ENCODE measurements around the gene SPAG7. TPM values are rescaled to one million over a fixed set of nuclear protein-coding genes. Genes with fewer than 3 reads are reported as not detected.

The SPAG7 gene
- total RNA-seq, 2 experiments from 2014 or later: 60.6 to 65.8 TPM

Small RNAs within 50 kb of the gene (microRNA-seq; reads per million reads assigned to microRNA genes)
- gene MIR6864 (ENCODE audit: borderline microRNAs expressed, borderline number of aligned reads, borderline replicate concordance) (2.0 reads per million), gene MIR6865 (ENCODE audit: borderline microRNAs expressed, borderline number of aligned reads, borderline replicate concordance) (not detected)

Other genes with a start within 250 kb of the SPAG7 start
- 10 to 100 TPM; 20.4 to 21.8 TPM for gene MED11, start 236.4 kb downstream of the SPAG7 start, total RNA-seq
- gene ZMYND15, start 228.0 kb downstream of the SPAG7 start, total RNA-seq: under 1 TPM; 0.10 to 0.24 TPM
- 1 to 10 TPM; 3.1 to 3.4 TPM for gene CXCL16, start 227.9 kb downstream of the SPAG7 start, total RNA-seq
- not detected for gene TM4SF5, start 195.9 kb downstream of the SPAG7 start, total RNA-seq
- not detected for gene VMO1, start 181.5 kb downstream of the SPAG7 start, total RNA-seq
- not detected for gene GLTPD2, start 178.9 kb downstream of the SPAG7 start, total RNA-seq
- gene PSMB6, start 171.7 kb downstream of the SPAG7 start, total RNA-seq: 100 to 1,000 TPM; 165 to 177 TPM
- gene PLD2, start 160.7 kb downstream of the SPAG7 start, total RNA-seq: 10 to 100 TPM; 15.8 to 19.3 TPM
- gene MINK1, start 134.5 kb downstream of the SPAG7 start, total RNA-seq: 10 to 100 TPM; 67.5 to 79.3 TPM
- gene C17orf107, start 68.3 kb downstream of the SPAG7 start, total RNA-seq: 1 to 10 TPM; 2.3 to 2.5 TPM
- gene CHRNE, start 64.7 kb downstream of the SPAG7 start, total RNA-seq: under 1 TPM; 0.45 to 0.56 TPM
- gene GP1BA, start 35.5 kb downstream of the SPAG7 start, total RNA-seq: not detected
- 10 to 100 TPM; 70.5 to 72.5 TPM for gene SLC25A11, start 27.8 kb downstream of the SPAG7 start, total RNA-seq
- gene RNF167, start 27.5 kb downstream of the SPAG7 start, total RNA-seq: 100 to 1,000 TPM; 130 to 157 TPM
- gene PFN1, start 19.3 kb downstream of the SPAG7 start, total RNA-seq: 1,000 to 10,000 TPM; 1,907 to 1,923 TPM
- 10 to 100 TPM; 26.5 to 26.8 TPM for gene ENO3, start 16.7 kb downstream of the SPAG7 start, total RNA-seq
- gene CAMTA2, start 19.9 kb upstream of the SPAG7 start, total RNA-seq: 100 to 1,000 TPM; 101 to 109 TPM
- under 1 TPM in 1 of 2 experiments, not detected in 1; 0.40 TPM for gene INCA1, start 29.7 kb upstream of the SPAG7 start, total RNA-seq
- 10 to 100 TPM; 43.9 to 48.8 TPM for gene KIF1C, start 30.1 kb upstream of the SPAG7 start, total RNA-seq
- under 1 TPM; 0.31 to 0.36 TPM for gene SLC52A1, start 67.6 kb upstream of the SPAG7 start, total RNA-seq
- 1 to 10 TPM; 1.8 to 1.9 TPM for gene ZFP3, start 110.7 kb upstream of the SPAG7 start, total RNA-seq
- 10 to 100 TPM; 13.6 to 14.2 TPM for gene ZNF232, start 144.1 kb upstream of the SPAG7 start, total RNA-seq
- under 1 TPM; 0.05 TPM for gene USP6, start 148.2 kb upstream of the SPAG7 start, total RNA-seq
- 1 to 10 TPM; 5.3 to 6.2 TPM for gene ZNF594, start 224.1 kb upstream of the SPAG7 start, total RNA-seq